Endodermal cell (in vitro differentiated cells): ENCODE data around the gene SPOCK2. TPM values are rescaled to one million over a fixed set of nuclear protein-coding genes. Genes with fewer than 3 reads are reported as not detected.

ENCODE experiments used
- DNase-seq: peaks from one replicate; pipeline ENCODE4 v3.0.0-alpha.2; 2017
- H3K27ac ChIP-seq: 2 replicates; pipeline ENCODE4 v1.5.1; 2013; ENCODE audit warnings: mild to moderate bottlenecking, low read depth, low read length, moderate library complexity
- H3K27me3 ChIP-seq: 2 replicates; pipeline ENCODE4 v1.6.1; 2013; ENCODE audit warnings: mild to moderate bottlenecking, low read length, moderate library complexity; ENCODE audit not compliant: insufficient read depth, control insufficient read depth, poor library complexity, severe bottlenecking
- H3K36me3 ChIP-seq: 2 replicates; pipeline ENCODE4 v1.7.0; 2013; ENCODE audit warnings: mild to moderate bottlenecking, low read length, moderate library complexity; ENCODE audit not compliant: control insufficient read depth, insufficient read depth
- H3K4me1 ChIP-seq: one replicate; pipeline ENCODE4 v1.7.0; 2013; ENCODE audit warnings: low read length; ENCODE audit not compliant: control insufficient read depth, insufficient read depth
- H3K4me3 ChIP-seq: 2 replicates; pipeline ENCODE4 v1.5.1; 2013; ENCODE audit warnings: mild to moderate bottlenecking, low read length, moderate library complexity
- H3K9ac ChIP-seq: 2 replicates; pipeline ENCODE4 v1.6.1; 2013; ENCODE audit warnings: mild to moderate bottlenecking, low read length, moderate library complexity; ENCODE audit not compliant: poor library complexity, severe bottlenecking; ENCODE audit errors: extremely low read depth
- H3K9me3 ChIP-seq: 2 replicates; pipeline ENCODE4 v1.6.1; 2013; ENCODE audit warnings: mild to moderate bottlenecking, low read length, moderate library complexity; ENCODE audit not compliant: control insufficient read depth
- H3K27ac Mint-ChIP-seq: 2 replicates; pipeline ENCODE4 v1.8.0; 2020; ENCODE audit warnings: mixed read lengths
- H3K27me3 Mint-ChIP-seq: 2 replicates; pipeline ENCODE4 v1.8.0; 2021; ENCODE audit warnings: mild to moderate bottlenecking, mixed read lengths; ENCODE audit not compliant: insufficient read depth
- H3K36me3 Mint-ChIP-seq: 2 replicates; pipeline ENCODE4 v1.8.0; 2020; ENCODE audit warnings: low read depth, mixed read lengths
- H3K4me1 Mint-ChIP-seq: 2 replicates; pipeline ENCODE4 v1.8.0; 2020; ENCODE audit warnings: mixed read lengths
- H3K4me3 Mint-ChIP-seq: 2 replicates; pipeline ENCODE4 v1.8.0; 2020; ENCODE audit warnings: mild to moderate bottlenecking, moderate library complexity, mixed read lengths
- H3K9me3 Mint-ChIP-seq: 2 replicates; pipeline ENCODE4 v1.8.0; 2020; ENCODE audit warnings: mild to moderate bottlenecking, mixed read lengths
- WGBS, 2 experiments: methylation state at CpG; one replicate each; pipeline versions ENCODE4 v1.1.5 to v1.1.7; 2013; ENCODE audit warnings: missing lambda C conversion rate in 2 of 2, mixed read lengths in 1 of 2; ENCODE audit not compliant: insufficient coverage in 1 of 2, insufficient read length in 1 of 2; 5-methylcytosine and 5-hydroxymethylcytosine counted together
- total RNA-seq, 2 donors: library from RNA; stranded (reverse); fragmentation: NEBNext Ultra II Directional in 1 of 2; extraction: Animal tissue kit (Norgen Biotek cat#: 25700) in 1 of 2; gene quantifications; 2 replicates in 1 of 2; 3 replicates in 1 of 2; pipeline ENCODE4 v1.2.1, GENCODE V29; 2021
- TF ChIP-seq, protein P1 (sequence below): fragments of 200-600 bp; sonication (generic); conservative IDR thresholded peaks from 2 replicates; pipeline ENCODE4 v1.5.0; 2021; ENCODE audit warnings: antibody characterized with exemption, mild to moderate bottlenecking

Gene SPOCK2
- total RNA-seq, 2 donors from 2014 or later, result 1.6 to 3.7 TPM

GRCh38 chr10:72122221-72122620 is 33.9 kb upstream of the SPOCK2 start:
- no peak overlapping the region for H3K9ac ChIP-seq
- Mint-ChIP-seq H3K9me3 (peaks cover 3% of the 10 kb centered on the region), H3K36me3 (peaks cover 20% of the 10 kb centered on the region), H3K27me3 (no peaks in the 10 kb centered on the region), H3K4me3 (no peak overlapping the region), H3K27ac (no peak overlapping the region), H3K4me1 (peaks cover 4% of the 10 kb centered on the region)
- H3K4me3 ChIP-seq, result no peak overlapping the region
- no peak overlapping the region for H3K27ac ChIP-seq
- 96 to 100% methylated on average over 2 to 4 of the region's 4 CpGs for WGBS, 2 experiments
- H3K36me3 ChIP-seq, result peaks cover 13% of the 10 kb centered on the region
- TF ChIP-seq, protein P1, sequence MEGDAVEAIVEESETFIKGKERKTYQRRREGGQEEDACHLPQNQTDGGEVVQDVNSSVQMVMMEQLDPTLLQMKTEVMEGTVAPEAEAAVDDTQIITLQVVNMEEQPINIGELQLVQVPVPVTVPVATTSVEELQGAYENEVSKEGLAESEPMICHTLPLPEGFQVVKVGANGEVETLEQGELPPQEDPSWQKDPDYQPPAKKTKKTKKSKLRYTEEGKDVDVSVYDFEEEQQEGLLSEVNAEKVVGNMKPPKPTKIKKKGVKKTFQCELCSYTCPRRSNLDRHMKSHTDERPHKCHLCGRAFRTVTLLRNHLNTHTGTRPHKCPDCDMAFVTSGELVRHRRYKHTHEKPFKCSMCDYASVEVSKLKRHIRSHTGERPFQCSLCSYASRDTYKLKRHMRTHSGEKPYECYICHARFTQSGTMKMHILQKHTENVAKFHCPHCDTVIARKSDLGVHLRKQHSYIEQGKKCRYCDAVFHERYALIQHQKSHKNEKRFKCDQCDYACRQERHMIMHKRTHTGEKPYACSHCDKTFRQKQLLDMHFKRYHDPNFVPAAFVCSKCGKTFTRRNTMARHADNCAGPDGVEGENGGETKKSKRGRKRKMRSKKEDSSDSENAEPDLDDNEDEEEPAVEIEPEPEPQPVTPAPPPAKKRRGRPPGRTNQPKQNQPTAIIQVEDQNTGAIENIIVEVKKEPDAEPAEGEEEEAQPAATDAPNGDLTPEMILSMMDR, result no peak
- peaks cover 5% of the 10 kb centered on the region for H3K9me3 ChIP-seq
- H3K4me1 ChIP-seq, result no peaks in the 10 kb centered on the region
- DNase-seq, result no peak
- H3K27me3 ChIP-seq, result no peaks in the 10 kb centered on the region

GRCh38 chr10:72121389-72121788 is 33.0 kb upstream of the SPOCK2 start:
- H3K9me3 Mint-ChIP-seq, result peaks cover 10% of the 10 kb centered on the region
- peaks cover 1% of the 10 kb centered on the region for H3K4me1 Mint-ChIP-seq

GRCh38 chr10:72116372-72116771 is 28.0 kb upstream of the SPOCK2 start:
- TF ChIP-seq, protein P1, result no peak
- H3K27ac ChIP-seq, result no peak overlapping the region
- Mint-ChIP-seq H3K4me3 (no peak overlapping the region), H3K27me3 (no peaks in the 10 kb centered on the region), H3K27ac (no peak overlapping the region), H3K9me3 (peaks cover 20% of the 10 kb centered on the region), H3K4me1 (peaks cover 4% of the 10 kb centered on the region), H3K36me3 (peaks cover 40% of the 10 kb centered on the region)
- H3K36me3 ChIP-seq, result peaks cover 7% of the 10 kb centered on the region
- no peaks in the 10 kb centered on the region for H3K4me1 ChIP-seq
- H3K27me3 ChIP-seq, result no peaks in the 10 kb centered on the region
- WGBS, 2 experiments, result 86 to 92% methylated on average over 2 of the region's 2 CpGs
- H3K9me3 ChIP-seq, result peaks cover 29% of the 10 kb centered on the region
- peak overlapping the region; percentile 32 for H3K4me3 ChIP-seq
- H3K9ac ChIP-seq, result no peak overlapping the region
- no peak for DNase-seq

More at GRCh38 chr10:72121389-72121788, 33.0 kb upstream of the SPOCK2 start:
- Histone ChIP-seq H3K27ac (no peak overlapping the region), H3K4me1 (no peaks in the 10 kb centered on the region), H3K27me3 (no peaks in the 10 kb centered on the region), H3K9ac (no peak overlapping the region), H3K36me3 (peaks cover 11% of the 10 kb centered on the region), H3K9me3 (peaks cover 14% of the 10 kb centered on the region), H3K4me3 (no peak overlapping the region)
- WGBS, 2 experiments, result 92 to 100% methylated on average over 1 of the region's 1 CpG
- peaks cover 24% of the 10 kb centered on the region for H3K36me3 Mint-ChIP-seq
- H3K4me3 Mint-ChIP-seq, result no peak overlapping the region
- no peak for DNase-seq
- H3K27me3 Mint-ChIP-seq, result no peaks in the 10 kb centered on the region
- H3K27ac Mint-ChIP-seq, result no peak overlapping the region
- TF ChIP-seq, protein P1, result no peak
